Effector memory CD4-positive, alpha-beta T cell (primary cell): ENCODE results near the gene KRT80.

Experiments
- DNase-seq, 3 donors: peaks; one replicate each; pipeline ENCODE4 v3.0.0-alpha.2; 2020
- H3K27ac ChIP-seq: 2 replicates; pipeline ENCODE4 v1.7.0; 2013; ENCODE audit warnings: mild to moderate bottlenecking, low read length, moderate library complexity; ENCODE audit not compliant: insufficient read depth, poor library complexity, severe bottlenecking
- H3K27me3 ChIP-seq: replicated peaks from 2 replicates; pipeline ENCODE4 v1.7.0; 2013; ENCODE audit warnings: mild to moderate bottlenecking, low read length; ENCODE audit not compliant: insufficient read depth, control insufficient read depth, poor library complexity, severe bottlenecking
- H3K36me3 ChIP-seq: 2 replicates; pipeline ENCODE4 v1.7.0; 2013; ENCODE audit warnings: mild to moderate bottlenecking, low read length, moderate library complexity; ENCODE audit not compliant: control insufficient read depth, insufficient read depth
- H3K4me1 ChIP-seq: 2 replicates; pipeline ENCODE4 v1.7.0; 2013; ENCODE audit warnings: low read length, mild to moderate bottlenecking; ENCODE audit not compliant: control insufficient read depth, insufficient read depth, poor library complexity, severe bottlenecking
- H3K4me3 ChIP-seq: 2 replicates; pipeline ENCODE4 v1.7.0; 2013; ENCODE audit warnings: low read length, low read depth, mild to moderate bottlenecking; ENCODE audit not compliant: insufficient read depth, poor library complexity, severe bottlenecking
- H3K9me3 ChIP-seq: 2 replicates; pipeline ENCODE4 v1.7.0; 2013; ENCODE audit warnings: mild to moderate bottlenecking, low read length, moderate library complexity; ENCODE audit not compliant: control insufficient read depth

KRT80 gene

DNA sequence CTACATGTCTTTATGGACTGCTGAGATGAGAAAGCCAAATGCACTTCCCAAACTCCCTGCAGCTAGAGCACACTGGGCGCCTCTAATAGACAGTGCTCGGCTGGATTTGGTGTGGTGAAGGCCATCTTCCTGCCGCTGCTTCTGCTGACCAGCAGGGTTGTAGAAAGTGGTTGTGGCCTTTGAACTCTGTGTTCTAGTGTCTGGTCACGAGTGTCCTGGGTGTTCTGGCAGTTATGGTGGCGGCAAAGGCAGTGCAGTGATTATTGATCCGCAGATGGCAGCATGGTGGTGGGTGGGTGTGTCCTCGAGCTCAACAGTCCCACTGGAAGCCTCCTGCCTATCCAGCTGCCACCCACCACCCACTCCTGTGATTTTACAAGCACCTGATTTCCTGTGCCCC lies 68.9 kb downstream of the KRT80 start:
- Histone ChIP-seq H3K27me3 (peaks cover 9% of the 10 kb centered on the region), H3K36me3 (no peaks in the 10 kb centered on the region), H3K4me1 (no peaks in the 10 kb centered on the region), H3K9me3 (no peaks in the 10 kb centered on the region), H3K27ac (no peak overlapping the region), H3K4me3 (no peak overlapping the region)
- no peak for DNase-seq

DNA sequence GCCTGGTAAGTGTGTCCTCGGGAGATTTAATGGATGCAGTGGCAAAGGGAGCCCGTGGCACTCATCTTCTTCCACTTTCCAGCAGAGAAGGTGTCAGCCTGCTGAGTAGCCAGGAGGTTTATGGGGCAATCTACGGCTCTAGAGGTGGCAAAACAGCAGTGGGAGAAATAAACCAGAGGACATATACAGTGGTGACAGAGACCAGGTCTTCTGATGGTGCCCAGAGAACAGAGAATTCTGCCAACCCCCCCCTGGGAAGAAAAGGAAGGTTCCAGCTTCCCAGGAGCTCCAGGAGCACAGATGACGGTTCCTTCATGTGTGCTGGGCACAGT lies 69.3 kb downstream of the KRT80 start:
- Histone ChIP-seq H3K9me3 (no peaks in the 10 kb centered on the region), H3K27me3 (peaks cover 9% of the 10 kb centered on the region), H3K27ac (no peak overlapping the region), H3K4me3 (no peak overlapping the region), H3K4me1 (no peaks in the 10 kb centered on the region), H3K36me3 (no peaks in the 10 kb centered on the region)
- no peak for DNase-seq

DNA sequence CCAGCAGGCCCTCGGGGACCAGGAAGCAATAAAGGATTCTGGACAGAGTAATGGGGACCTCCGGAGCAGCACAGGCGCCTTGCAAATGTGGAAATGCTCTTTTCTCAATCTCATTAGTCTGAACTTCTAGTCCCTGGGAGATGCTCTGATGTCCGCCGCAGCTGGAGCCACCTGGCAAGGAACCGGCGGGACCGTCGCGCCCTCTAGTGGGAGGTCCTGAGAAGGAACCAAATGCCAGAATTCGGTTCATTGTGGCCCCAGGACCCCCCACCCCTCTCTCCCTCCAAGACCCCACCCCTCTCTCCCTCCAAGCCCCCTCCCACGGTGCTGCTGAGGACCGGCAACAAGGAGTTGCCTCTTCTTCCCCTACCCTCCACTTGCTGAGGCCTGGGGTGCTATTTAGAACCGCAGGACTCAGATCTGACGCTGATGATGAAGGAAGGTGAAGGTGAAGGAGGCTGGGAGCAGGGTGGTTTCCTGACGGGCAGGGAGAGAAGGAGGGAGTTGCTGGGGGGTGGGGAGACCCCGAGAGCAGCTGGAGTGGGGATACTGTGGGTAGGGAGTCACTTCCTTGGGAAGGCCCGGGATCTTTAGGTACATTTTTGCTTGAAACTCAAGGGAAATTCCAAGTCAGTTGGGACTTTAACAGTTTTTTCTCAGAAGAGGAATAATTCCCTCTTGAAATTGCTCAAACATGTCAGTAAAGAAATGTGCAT lies 69.8 kb downstream of the KRT80 start:
- Histone ChIP-seq H3K27me3 (peaks cover 9% of the 10 kb centered on the region), H3K36me3 (no peaks in the 10 kb centered on the region), H3K27ac (no peak overlapping the region), H3K9me3 (no peaks in the 10 kb centered on the region), H3K4me1 (no peaks in the 10 kb centered on the region), H3K4me3 (no peak overlapping the region)
- peak; percentile 18 to 38 (median 27) for DNase-seq

DNA sequence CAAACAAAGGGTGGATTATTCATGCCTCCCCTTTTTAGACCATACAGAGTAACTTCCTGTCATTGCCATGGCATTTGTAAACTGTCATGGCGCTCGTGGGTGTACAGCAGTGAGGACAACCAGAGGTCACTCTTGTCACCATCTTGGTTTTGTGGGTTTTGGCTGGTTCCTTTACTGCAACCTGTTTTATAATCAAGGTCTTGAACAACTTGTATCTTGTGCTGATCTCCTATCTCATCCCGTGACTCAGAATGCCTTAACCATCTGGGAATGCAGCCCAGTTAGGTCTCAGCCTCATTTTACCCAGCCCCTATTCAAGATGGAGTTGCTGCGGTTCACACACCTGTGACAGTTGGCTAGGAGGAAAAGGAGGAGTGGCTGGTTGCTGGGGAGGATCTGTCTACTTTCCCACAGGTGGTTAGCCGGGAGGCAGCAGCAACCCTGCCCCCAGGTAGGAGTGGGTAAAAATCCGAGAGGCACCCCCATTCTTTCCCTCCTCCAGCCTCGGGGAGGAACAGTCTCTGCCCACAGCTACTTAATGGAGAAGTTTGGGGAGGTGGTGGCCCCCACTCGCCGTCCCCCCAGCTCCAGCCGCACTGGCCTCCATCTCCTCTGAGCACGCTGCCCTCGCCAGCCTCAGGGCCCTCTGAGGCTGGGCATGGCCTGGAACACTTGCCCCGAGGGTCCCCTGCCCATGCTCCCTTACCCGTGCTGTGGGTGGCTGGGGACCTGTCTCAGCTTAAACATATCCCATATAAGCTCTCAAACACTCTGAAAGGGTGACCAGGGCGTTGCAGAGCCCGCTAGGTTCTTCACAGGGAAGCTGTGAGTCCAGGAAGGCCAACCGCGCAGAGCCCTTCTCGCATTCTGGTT lies 70.6 kb downstream of the KRT80 start:
- Histone ChIP-seq H3K4me3 (no peak overlapping the region), H3K27me3 (peaks cover 5% of the 10 kb centered on the region), H3K4me1 (peaks cover 2% of the 10 kb centered on the region), H3K27ac (no peak overlapping the region), H3K9me3 (no peaks in the 10 kb centered on the region), H3K36me3 (no peaks in the 10 kb centered on the region)
- no peak for DNase-seq

DNA sequence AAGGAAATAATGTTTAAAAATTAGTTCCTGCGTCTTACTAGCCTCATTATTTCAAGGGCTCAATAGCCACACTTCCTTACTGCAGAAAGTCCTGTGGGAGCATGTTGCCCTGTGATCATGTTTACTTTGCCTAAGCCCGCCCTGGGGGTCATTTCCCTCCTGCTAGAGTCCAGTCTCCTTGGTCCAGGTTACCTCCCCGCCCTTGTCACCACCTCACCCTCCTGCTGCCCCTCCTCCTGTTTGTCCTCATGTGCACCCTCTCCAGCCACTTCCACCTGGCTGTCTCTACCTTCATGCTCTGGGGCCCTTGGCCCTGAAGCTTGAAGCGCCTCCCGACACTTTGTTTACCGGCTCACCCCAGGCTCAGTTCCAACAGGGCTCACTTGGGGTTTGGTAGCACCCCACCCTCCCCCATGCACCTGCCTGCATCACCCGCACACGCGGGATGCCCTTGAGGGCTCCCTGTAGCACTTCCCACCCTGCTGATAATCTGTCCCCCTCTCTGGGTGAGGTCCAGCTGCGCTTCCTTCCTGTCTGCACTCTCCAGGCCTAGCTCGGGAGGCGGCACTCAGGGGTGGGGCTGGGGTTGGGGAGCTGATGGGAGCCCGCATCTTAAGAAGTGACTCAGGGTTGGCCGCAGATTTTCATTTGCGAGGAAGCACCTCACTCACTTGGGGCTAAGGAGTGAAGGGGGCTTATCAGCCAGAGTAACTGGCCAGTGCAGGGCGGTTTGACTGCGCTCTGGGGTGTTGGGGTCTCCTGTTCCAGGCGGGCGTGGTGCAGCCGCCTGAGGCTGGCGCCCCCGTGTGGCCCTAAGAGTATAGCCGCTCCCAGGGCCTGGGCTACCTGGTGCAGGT lies 72.2 kb downstream of the KRT80 start:
- H3K4me3 ChIP-seq, result no peak overlapping the region
- H3K9me3 ChIP-seq, result no peaks in the 10 kb centered on the region
- peaks cover 2% of the 10 kb centered on the region for H3K4me1 ChIP-seq
- DNase-seq, result peak in 1 of 3 donors; percentile 26
- H3K27ac ChIP-seq, result no peak overlapping the region
- H3K27me3 ChIP-seq, result peaks cover 5% of the 10 kb centered on the region
- H3K36me3 ChIP-seq, result no peaks in the 10 kb centered on the region
